Ishikawa (cell line): ENCODE results near the gene ZFR.

Experiments used
- CEBPB ChIP-seq: IDR thresholded peaks from 2 replicates; pipeline ENCODE4 v1.6.1; 2012
- CREB1 ChIP-seq: IDR thresholded peaks from 2 replicates; pipeline ENCODE4 v1.6.1; 2012; ENCODE audit warnings: low read depth
- EGR1 ChIP-seq: IDR thresholded peaks from 2 replicates; pipeline ENCODE4 v1.6.1; 2012
- EP300 ChIP-seq: IDR thresholded peaks from 2 replicates; pipeline ENCODE4 v1.6.1; 2012; ENCODE audit warnings: borderline replicate concordance
- FOXM1 ChIP-seq: IDR thresholded peaks from 2 replicates; pipeline ENCODE4 v1.6.1; 2012; ENCODE audit warnings: low read depth, borderline replicate concordance
- MAX ChIP-seq: IDR thresholded peaks from 2 replicates; pipeline ENCODE4 v1.6.1; 2012
- NFIC ChIP-seq: IDR thresholded peaks from 2 replicates; pipeline ENCODE4 v1.6.1; 2012
- RAD21 ChIP-seq: IDR thresholded peaks from 2 replicates; pipeline ENCODE4 v1.6.1; 2012; ENCODE audit warnings: low read depth
- REST ChIP-seq: IDR thresholded peaks from 2 replicates; pipeline ENCODE4 v1.6.1; 2012; ENCODE audit warnings: low read depth, mild to moderate bottlenecking
- TAF1 ChIP-seq: IDR thresholded peaks from 2 replicates; pipeline ENCODE4 v1.6.1; 2012; ENCODE audit warnings: low read depth, mild to moderate bottlenecking
- TCF12 ChIP-seq: IDR thresholded peaks from 2 replicates; pipeline ENCODE4 v1.6.1; 2012; ENCODE audit warnings: low read depth
- TEAD4 ChIP-seq: IDR thresholded peaks from 2 replicates; pipeline ENCODE4 v1.6.1; 2012
- USF1 ChIP-seq: IDR thresholded peaks from 2 replicates; pipeline ENCODE4 v1.6.1; 2012
- YY1 ChIP-seq: IDR thresholded peaks from 2 replicates; pipeline ENCODE4 v1.6.1; 2012; ENCODE audit warnings: low read depth
- ZBTB7A ChIP-seq: IDR thresholded peaks from 2 replicates; pipeline ENCODE4 v1.6.1; 2012; ENCODE audit warnings: low read depth

ZFR gene

GRCh38 chr5:32421075-32421474, 23.5 kb downstream of the ZFR start:
- TF ChIP-seq CREB1, result no peak
- no peak for TF ChIP-seq EP300
- no peak for TF ChIP-seq MAX
- TF ChIP-seq TAF1, result no peak
- TF ChIP-seq TCF12, result no peak
- TF ChIP-seq FOXM1, result no peak
- no peak for TF ChIP-seq TEAD4
- no peak for TF ChIP-seq NFIC
- TF ChIP-seq REST, result no peak
- TF ChIP-seq YY1, result no peak
- TF ChIP-seq ZBTB7A, result no peak
- no peak for TF ChIP-seq USF1
- no peak for TF ChIP-seq CEBPB
- TF ChIP-seq EGR1, result no peak
- TF ChIP-seq RAD21, result no peak

- TF ChIP-seq NFIC, result no peak
- TF ChIP-seq TCF12, result no peak
- TF ChIP-seq TAF1, result no peak
- TF ChIP-seq CREB1, result no peak
- no peak for TF ChIP-seq CEBPB
- no peak for TF ChIP-seq RAD21
- no peak for TF ChIP-seq USF1
These were observed 24.0 kb downstream of the ZFR start for GRCh38 chr5:32420506-32420905.

- TF ChIP-seq REST, result no peak
- no peak for TF ChIP-seq TEAD4
- TF ChIP-seq TAF1, result no peak
- no peak for TF ChIP-seq NFIC
These were observed 24.7 kb downstream of the ZFR start for GRCh38 chr5:32419791-32420190.

GRCh38 chr5:32413466-32414263, 30.9 kb downstream of the ZFR start:
- no peak for TF ChIP-seq NFIC
- TF ChIP-seq TCF12, result no peak
- no peak for TF ChIP-seq MAX
- no peak for TF ChIP-seq CEBPB
- no peak for TF ChIP-seq TAF1
- TF ChIP-seq ZBTB7A, result no peak
- TF ChIP-seq FOXM1, result no peak
- TF ChIP-seq EP300, result no peak
- no peak for TF ChIP-seq YY1
- no peak for TF ChIP-seq RAD21
- TF ChIP-seq REST, result no peak
- TF ChIP-seq USF1, result no peak
- no peak for TF ChIP-seq CREB1
- no peak for TF ChIP-seq TEAD4
- TF ChIP-seq EGR1, result no peak
